ENCODE results near the gene ZNF141. TPM values are rescaled to one million over a fixed set of nuclear protein-coding genes. Genes with fewer than 3 reads are reported as not detected.

ZNF141 gene
- total RNA-seq = 20.0 and 20.8 TPM in 2 replicates

GRCh38 chr4:337143-337931, at the start of gene ZNF141:
ZNF141 (plus strand) TSS chr4:337814; CDS start chr4:337984, 170 bp downstream.

GRCh38 chr4:304969-305680, 32.5 kb upstream of the ZNF141 start, which contains the start of gene ZNF732:
ZNF732 (minus strand) TSS chr4:305474; CDS start chr4:305310, 164 bp downstream.

Small RNA genes within 50 kb of the gene (small RNA-seq; reads per million reads assigned to genes)
- gene AC079140.2 (not detected), gene MIR571 (not detected), gene ZNF519P4 (not detected)

Other genes with a start within 250 kb of the ZNF141 start
- 7.1 and 9.0 TPM in 2 replicates for gene ZNF718, start 213.3 kb upstream of the ZNF141 start, total RNA-seq
- 0.78 and 1.4 TPM in 2 replicates for gene ZNF732, start 32.3 kb upstream of the ZNF141 start, total RNA-seq
- 19.5 and 21.7 TPM in 2 replicates for gene ZNF721, start 161.3 kb downstream of the ZNF141 start, total RNA-seq
- gene PIGG, start 161.4 kb downstream of the ZNF141 start, total RNA-seq = 37.8 and 39.6 TPM in 2 replicates
- not detected in 2 replicates for gene TMEM271, start 238.5 kb downstream of the ZNF141 start, total RNA-seq

All from articular chondrocyte of knee joint (primary cell).